H1 (cell line): ENCODE data around the gene SERGEF. TPM values are rescaled to one million over a fixed set of nuclear protein-coding genes. Genes with fewer than 3 reads are reported as not detected.

Source experiments
- CTCF ChIA-PET: fragments of 300-600 bp; sonication (Branson Sonifier 250); formaldehyde crosslinking; loops from one replicate; lab custom pipeline; 2021; ENCODE audit not compliant: partially characterized antibody; lab: Charles Lee
- POLR2A ChIA-PET: fragments of 300-600 bp; sonication (Branson Sonifier 250); formaldehyde crosslinking; loops from one replicate; lab custom pipeline; 2021; ENCODE audit warnings: inconsistent platforms; ENCODE audit not compliant: partially characterized antibody; lab: Charles Lee
- DNase-seq, 2 experiments: peaks; one replicate each; pipeline versions ENCODE4 v3.0.0 to v3.0.0-alpha.2; 2010 to 2022; ENCODE audit warnings: low spot score in 2 of 2, low read depth in 1 of 2, mixed read lengths in 1 of 2
- FAIRE-seq: peaks from 2 replicates; lab custom pipeline; 2011; peaks lifted over from hg19 to GRCh38; lab: Jason Lieb, UNC
- H2AFZ ChIP-seq: 2 replicates; pipeline ENCODE4 v1.8.1; 2012; ENCODE audit warnings: low read length, inconsistent platforms
- H2AK5ac ChIP-seq: 2 replicates; pipeline ENCODE4 v1.6.1; 2013; ENCODE audit warnings: low read depth, low read length
- H2BK120ac ChIP-seq: replicated peaks from 2 replicates; pipeline ENCODE3; 2013; ENCODE audit warnings: low read depth, low read length, inconsistent platforms
- H2BK12ac ChIP-seq: 2 replicates; pipeline ENCODE4 v1.6.1; 2013; ENCODE audit warnings: low read depth, low read length
- H2BK15ac ChIP-seq: 2 replicates; pipeline ENCODE4 v1.6.1; 2013; ENCODE audit warnings: low read length
- H2BK20ac ChIP-seq: 2 replicates; pipeline ENCODE4 v1.6.1; 2013; ENCODE audit warnings: low read length
- H2BK5ac ChIP-seq: 2 replicates; pipeline ENCODE4 v1.6.1; 2013; ENCODE audit warnings: low read depth, low read length
- H3K14ac ChIP-seq: 2 replicates; pipeline ENCODE4 v1.6.1; 2013; ENCODE audit warnings: inconsistent platforms; ENCODE audit not compliant: insufficient read length
- H3K18ac ChIP-seq: 2 replicates; pipeline ENCODE4 v1.6.1; 2013; ENCODE audit warnings: low read length; ENCODE audit errors: extremely low read depth
- H3K23ac ChIP-seq: 2 replicates; pipeline ENCODE4 v1.6.1; 2013; ENCODE audit warnings: inconsistent platforms; ENCODE audit not compliant: insufficient read length
- H3K23me2 ChIP-seq: 2 replicates; pipeline ENCODE4 v1.6.1; 2013; ENCODE audit warnings: low read depth, low read length
- H3K27ac ChIP-seq: 2 replicates; pipeline ENCODE4 v1.6.1; 2011; ENCODE audit warnings: low read depth, low read length, inconsistent platforms
- H3K27me3 ChIP-seq, 4 experiments: replicated peaks in 1 of 4; 1 replicate in 1 of 4; 2 replicates in 3 of 4; pipeline versions ENCODE4 v1.6.1 to v1.8.1; 2011 to 2013; ENCODE audit warnings: low read length in 3 of 4, mild to moderate bottlenecking in 3 of 4, inconsistent platforms in 2 of 4, mixed read lengths in 2 of 4, moderate library complexity in 1 of 4; ENCODE audit not compliant: control insufficient read depth in 3 of 4, insufficient read depth in 3 of 4; ENCODE audit errors: extremely low read depth in 1 of 4
- H3K36me3 ChIP-seq, 4 experiments: 2 replicates each; pipeline versions ENCODE4 v1.6.1 to v1.8.1; 2011 to 2013; ENCODE audit warnings: mild to moderate bottlenecking in 4 of 4, low read length in 3 of 4, moderate library complexity in 2 of 4, control low read depth in 1 of 4, inconsistent platforms in 1 of 4; ENCODE audit not compliant: insufficient read depth in 4 of 4, control insufficient read depth in 2 of 4
- H3K4ac ChIP-seq: replicated peaks from 2 replicates; pipeline ENCODE3; 2013; ENCODE audit warnings: low read length, low read depth, mixed read lengths, inconsistent platforms; ENCODE audit not compliant: insufficient read length
- H3K4me1 ChIP-seq, 4 experiments: replicated peaks in 1 of 4; 1 replicate in 1 of 4; 2 replicates in 3 of 4; pipeline versions ENCODE4 v1.6.1 to v1.8.1; 2011 to 2013; ENCODE audit warnings: low read length in 3 of 4, inconsistent platforms in 2 of 4, mixed read lengths in 1 of 4; ENCODE audit not compliant: insufficient read depth in 4 of 4, control insufficient read depth in 3 of 4
- H3K4me2 ChIP-seq, 2 experiments: 2 replicates each; pipeline versions ENCODE4 v1.6.1 to v1.8.1; 2011 to 2013; ENCODE audit warnings: low read depth in 2 of 2, low read length in 2 of 2, control low read depth in 1 of 2, inconsistent platforms in 1 of 2, mild to moderate bottlenecking in 1 of 2; ENCODE audit not compliant: insufficient read depth in 1 of 2
- H3K4me3 ChIP-seq, 4 experiments: fragments of 200-600, 300-600 bp in 1 of 4; sonication (generic), shearing (Covaris generic), sonication (Bioruptor Twin) in 1 of 4; 2 replicates each; pipeline versions ENCODE4 v1.5.1 to v1.8.1; 2011 to 2016; ENCODE audit warnings: low read length in 4 of 4, low read depth in 3 of 4, control low read depth in 2 of 4, inconsistent platforms in 2 of 4, mild to moderate bottlenecking in 2 of 4, mixed read lengths in 1 of 4, moderate library complexity in 1 of 4; ENCODE audit not compliant: insufficient read depth in 2 of 4; ENCODE audit errors: extremely low read depth in 1 of 4
- H3K56ac ChIP-seq: replicated peaks from 2 replicates; pipeline ENCODE3; 2013; ENCODE audit warnings: low read depth, mild to moderate bottlenecking, mixed read lengths, low read length, inconsistent platforms; ENCODE audit not compliant: insufficient read length
- H3K79me1 ChIP-seq: 2 replicates; pipeline ENCODE4 v1.6.1; 2013; ENCODE audit warnings: low read depth, low read length, control low read depth
- H3K79me2 ChIP-seq, 2 experiments: 2 replicates each; pipeline versions ENCODE4 v1.6.1 to v1.8.1; 2012 to 2013; ENCODE audit warnings: low read length in 2 of 2, mild to moderate bottlenecking in 2 of 2, inconsistent platforms in 1 of 2; ENCODE audit not compliant: insufficient read depth in 2 of 2, control insufficient read depth in 1 of 2
- H3K9ac ChIP-seq, 4 experiments: replicated peaks in 1 of 4; 1 replicate in 1 of 4; 2 replicates in 3 of 4; pipeline versions ENCODE4 v1.6.1 to v1.8.1; 2011 to 2013; ENCODE audit warnings: low read depth in 3 of 4, low read length in 3 of 4, control low read depth in 2 of 4, mild to moderate bottlenecking in 2 of 4, moderate library complexity in 2 of 4, inconsistent platforms in 1 of 4; ENCODE audit errors: extremely low read depth in 1 of 4
- H3K9me3 ChIP-seq, 2 experiments: 2 replicates each; pipeline versions ENCODE4 v1.6.1 to v1.8.1; 2012 to 2013; ENCODE audit warnings: mild to moderate bottlenecking in 2 of 2, moderate library complexity in 2 of 2, control low read depth in 1 of 2, inconsistent platforms in 1 of 2, low read depth in 1 of 2, low read length in 1 of 2, mixed read lengths in 1 of 2; ENCODE audit not compliant: insufficient read depth in 2 of 2
- H4K20me1 ChIP-seq, 2 experiments: replicated peaks in 1 of 2; 2 replicates each; pipeline versions ENCODE3 to v1.8.1; 2011 to 2013; ENCODE audit warnings: inconsistent platforms in 2 of 2, low read length in 2 of 2, mild to moderate bottlenecking in 1 of 2; ENCODE audit not compliant: insufficient read depth in 2 of 2, control insufficient read depth in 1 of 2
- H4K5ac ChIP-seq: 2 replicates; pipeline ENCODE4 v1.6.1; 2013; ENCODE audit warnings: low read length, low read depth, mixed read lengths, inconsistent platforms; ENCODE audit not compliant: insufficient read length
- H4K8ac ChIP-seq: 2 replicates; pipeline ENCODE4 v1.8.0; 2013; ENCODE audit warnings: mild to moderate bottlenecking, moderate library complexity, low read length, inconsistent platforms; ENCODE audit not compliant: insufficient read depth; ENCODE audit errors: extremely low read depth
- H4K91ac ChIP-seq: replicated peaks from 2 replicates; pipeline ENCODE3; 2013; ENCODE audit warnings: low read length, mixed read lengths, inconsistent platforms; ENCODE audit not compliant: insufficient read length
- CHD2 ChIP-seq: IDR thresholded peaks from 2 replicates; pipeline ENCODE4 v1.6.1; 2012; ENCODE audit warnings: low read length, improper control_type of control experiment
- SRF ChIP-seq: IDR thresholded peaks from 2 replicates; pipeline ENCODE4 v1.6.1; 2011; ENCODE audit warnings: mild to moderate bottlenecking, low read depth, low read length, moderate library complexity
- WGBS, 2 experiments: shearing (Covaris generic) in 1 of 2; methylation state at CpG; one replicate each; pipeline versions ENCODE4 v1.1.6 to v1.1.7; 2013 to 2015; ENCODE audit warnings: low lambda C conversion rate in 2 of 2, mixed read lengths in 2 of 2, inconsistent platforms in 1 of 2, low coverage in 1 of 2, missing lambda C conversion rate in 1 of 2; ENCODE audit not compliant: insufficient replicate concordance in 2 of 2, insufficient coverage in 1 of 2, insufficient read length in 1 of 2; ENCODE audit errors: extremely low coverage in 1 of 2, missing lambda C conversion rate in 1 of 2; 5-methylcytosine and 5-hydroxymethylcytosine counted together
- polyA plus RNA-seq, 7 experiments: library from polyadenylated mRNA; depleted of rRNA in 3 of 7; stranded (reverse) in 5 of 7; unstranded in 2 of 7; fragments of >200 nt in 5 of 7; fragments of 200-250 nt in 2 of 7; gene quantifications; 1 replicate in 5 of 7; 2 replicates in 1 of 7; 4 replicates in 1 of 7; pipeline versions ENCODE4 v1.2.1 to v1.2.3, GENCODE V29; 2011 to 2013; ENCODE audit warnings: missing spikeins in 2 of 7, mixed read lengths in 2 of 7
- total RNA-seq: library from RNA; stranded (reverse); fragmentation: NEBNext Ultra II Directional; extraction: Animal tissue kit (Norgen Biotek cat#: 25700); gene quantifications from 2 replicates; pipeline ENCODE4 v1.2.1, GENCODE V29; 2021

SERGEF gene
- total and polyA plus RNA-seq, 2 of the 8 experiments (the other 6 are each of a cell fraction or from before 2014, with no cell fraction given) = 16.6 to 28.8 TPM

GRCh38 chr11:17898782-17899181 is 114.1 kb downstream of the SERGEF start:
- Histone ChIP-seq H3K27ac (no peak overlapping the region), H2AFZ (no peak overlapping the region), H3K56ac (no peak overlapping the region), H3K4me2 (no peak overlapping the region), H3K18ac (no peak overlapping the region), H4K5ac (no peak overlapping the region), H2BK5ac (no peak overlapping the region), H3K14ac (no peak overlapping the region), H4K20me1 (no peaks in the 10 kb centered on the region), H3K4ac (no peak overlapping the region), H3K4me1 (0 out of 7 replicates have a peak, but pooled peaks cover 0 to 2% (median 0%) of the 10 kb centered on the region in 4 experiments), H3K79me2 (no peaks in the 10 kb centered on the region), H3K36me3 (no peaks in the 10 kb centered on the region), H2BK120ac (no peak overlapping the region), H4K8ac (no peak overlapping the region), H3K23ac (no peak overlapping the region), H3K9ac (no peak overlapping the region), H3K9me3 (no peaks in the 10 kb centered on the region), H3K79me1 (no peaks in the 10 kb centered on the region), H3K27me3 (no peaks in the 10 kb centered on the region), H3K4me3 (no peak overlapping the region), H2BK20ac (no peak overlapping the region), H3K23me2 (no peaks in the 10 kb centered on the region), H2AK5ac (no peak overlapping the region), H2BK12ac (no peak overlapping the region), H4K91ac (no peak overlapping the region), H2BK15ac (no peak overlapping the region)
- CTCF ChIA-PET = interaction anchor here (0.9 to 2.3 kb wide), 8 partner anchors 9 to 177 kb away, joined by 3 to 9 read pairs (median 3); no protein-coding TSS in a partner anchor
- 0 out of 2 replicates have a peak, but pooled peaks have one; percentile 31 for TF ChIP-seq CHD2
- no peak for TF ChIP-seq SRF
- DNase-seq (no peak), FAIRE-seq (peak; percentile 65)
- WGBS, 2 experiments = 23% methylated on average over 3 of the region's 3 CpGs; no CpG with 5 or more reads in 1 of the 2 experiments
- POLR2A ChIA-PET = no interaction called here
